ENCODE results near the gene TBX2.

TBX2 gene

GRCh38 chr17:61412860-61413660 lies 13.4 kb downstream of the TBX2 start:
- no peak for TF ChIP-seq CTCF (conservative IDR thresholded peaks at IDR 0.05; ENCODE audit: low read depth, low read length)
- DNase-seq (ENCODE audit: low read depth) = no peak
- H3K4me3 ChIP-seq (ENCODE audit: low read depth, low read length) = peak overlapping the region; percentile 65

GRCh38 chr17:61413661-61414126 lies 14.1 kb downstream of the TBX2 start:
- no peak for TF ChIP-seq CTCF (conservative IDR thresholded peaks at IDR 0.05; ENCODE audit: low read depth, low read length)
- DNase-seq (ENCODE audit: low read depth) = no peak
- no peak overlapping the region for H3K4me3 ChIP-seq (ENCODE audit: low read depth, low read length)

- TF ChIP-seq CTCF (conservative IDR thresholded peaks at IDR 0.05; ENCODE audit: low read depth, low read length) = no peak
- no peak overlapping the region for H3K4me3 ChIP-seq (ENCODE audit: low read depth, low read length)
- DNase-seq (ENCODE audit: low read depth) = no peak
These were observed 14.7 kb downstream of the TBX2 start for GRCh38 chr17:61414141-61414935.

GRCh38 chr17:61414936-61415251 lies 15.3 kb downstream of the TBX2 start:
- no peak overlapping the region for H3K4me3 ChIP-seq (ENCODE audit: low read depth, low read length)
- no peak for DNase-seq (ENCODE audit: low read depth)
- TF ChIP-seq CTCF (conservative IDR thresholded peaks at IDR 0.05; ENCODE audit: low read depth, low read length) = no peak

GRCh38 chr17:61415374-61416210 lies 15.9 kb downstream of the TBX2 start:
- no peak overlapping the region for H3K4me3 ChIP-seq (ENCODE audit: low read depth, low read length)
- TF ChIP-seq CTCF (conservative IDR thresholded peaks at IDR 0.05; ENCODE audit: low read depth, low read length) = no peak
- DNase-seq (ENCODE audit: low read depth) = no peak

- no peak for DNase-seq (ENCODE audit: low read depth)
- no peak for TF ChIP-seq CTCF (conservative IDR thresholded peaks at IDR 0.05; ENCODE audit: low read depth, low read length)
- no peak overlapping the region for H3K4me3 ChIP-seq (ENCODE audit: low read depth, low read length)
These were observed 16.5 kb downstream of the TBX2 start for GRCh38 chr17:61416211-61416539.

Data from choroid plexus epithelial cell (primary cell).